NCI-H526 treated with DMSO at 0.1 percent for 48 hours (cell line): ENCODE data around the gene CTDSP2.
"Not testable (repeated sequence)": the region's sequence is repeated elsewhere in the genome, so short reads cannot be mapped to it uniquely, and the experiment has no call there.

Experiments
- DNase-seq: peaks from one replicate; lab custom pipeline; 2025; lab: John Stamatoyannopoulos, UW

CTDSP2 gene

GRCh38 chr12:57852620-57853500 lies 6.3 kb upstream of the CTDSP2 start:
- no peak for DNase-seq

DNA sequence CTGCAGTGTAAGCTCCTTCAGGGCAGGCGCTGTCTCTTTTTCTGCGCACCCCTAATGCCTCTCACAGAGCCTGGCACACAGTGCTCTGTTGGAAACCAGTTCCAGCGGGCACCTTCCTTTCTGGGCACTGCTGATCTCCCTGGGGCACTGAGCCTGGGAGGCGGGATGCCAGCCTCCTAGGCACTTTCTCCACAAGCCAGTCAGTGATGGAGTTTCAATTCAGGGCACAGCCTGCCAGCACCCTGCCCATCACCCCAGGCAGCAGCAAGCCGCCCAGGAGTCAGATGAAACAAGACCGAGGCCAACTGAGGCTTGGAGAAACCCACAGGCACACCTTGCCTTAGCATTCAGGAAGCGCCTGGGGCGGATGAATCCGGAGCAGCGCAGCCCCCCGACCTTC lies 5.7 kb upstream of the CTDSP2 start:
- no peak for DNase-seq

DNA sequence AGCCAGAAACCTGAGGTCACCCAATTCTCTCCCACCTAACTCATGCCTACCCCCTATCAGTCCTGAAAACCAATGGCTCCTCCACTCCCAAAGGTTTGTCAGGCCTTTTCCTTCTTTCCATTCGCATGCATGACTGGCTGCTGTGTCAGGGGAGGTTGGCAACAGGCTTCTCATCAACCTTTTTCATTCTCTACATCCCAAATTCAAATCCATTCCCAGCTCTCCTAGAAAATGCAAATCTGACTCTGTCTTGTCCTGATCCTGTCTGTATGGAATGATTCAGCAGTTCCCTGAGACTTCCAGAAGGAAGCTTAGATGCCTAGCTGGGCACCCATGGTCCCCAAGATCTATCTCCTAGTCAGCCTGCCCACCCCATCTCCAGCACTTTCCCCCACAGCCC lies 5.0 kb upstream of the CTDSP2 start:
- no peak for DNase-seq

DNA sequence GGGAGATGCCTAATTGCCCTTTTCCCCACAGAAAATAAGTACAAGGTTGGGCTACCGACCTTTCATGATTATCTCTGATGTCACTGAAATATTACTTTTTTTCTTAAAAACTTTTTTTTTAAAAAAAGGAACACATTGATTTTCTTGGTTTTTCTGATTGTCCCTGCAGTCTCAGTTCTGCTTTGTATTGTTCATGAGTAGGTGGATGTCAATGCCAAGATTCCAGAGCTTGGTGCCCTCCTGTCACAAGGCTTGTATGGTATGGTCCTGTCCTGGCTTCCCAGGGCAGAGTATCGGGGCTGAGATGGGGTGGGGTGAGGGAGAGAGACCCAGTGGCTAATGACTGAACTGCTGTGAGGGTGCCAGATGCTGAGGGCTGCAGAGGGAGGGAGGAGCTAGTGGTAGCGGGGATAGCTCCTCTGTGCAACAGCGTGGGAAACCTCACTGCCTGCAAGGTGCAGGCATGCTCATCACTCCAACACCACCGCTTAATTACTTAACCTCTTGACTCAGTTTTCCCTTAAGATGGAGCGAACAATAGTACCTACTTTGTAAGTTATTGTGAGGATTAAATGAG lies 4.4 kb upstream of the CTDSP2 start:
- DNase-seq, result no peak

- DNase-seq, result not testable (repeated sequence)
These were observed 2.9 kb upstream of the CTDSP2 start for GRCh38 chr12:57849447-57849846.

GRCh38 chr12:57849035-57849434 lies 2.5 kb upstream of the CTDSP2 start:
- no peak for DNase-seq

- no peak for DNase-seq
These were observed 1.7 kb upstream of the CTDSP2 start for GRCh38 chr12:57848208-57848607.

GRCh38 chr12:57846285-57846576 lies 298 bp downstream of the CTDSP2 start:
- DNase-seq, result no peak

DNA sequence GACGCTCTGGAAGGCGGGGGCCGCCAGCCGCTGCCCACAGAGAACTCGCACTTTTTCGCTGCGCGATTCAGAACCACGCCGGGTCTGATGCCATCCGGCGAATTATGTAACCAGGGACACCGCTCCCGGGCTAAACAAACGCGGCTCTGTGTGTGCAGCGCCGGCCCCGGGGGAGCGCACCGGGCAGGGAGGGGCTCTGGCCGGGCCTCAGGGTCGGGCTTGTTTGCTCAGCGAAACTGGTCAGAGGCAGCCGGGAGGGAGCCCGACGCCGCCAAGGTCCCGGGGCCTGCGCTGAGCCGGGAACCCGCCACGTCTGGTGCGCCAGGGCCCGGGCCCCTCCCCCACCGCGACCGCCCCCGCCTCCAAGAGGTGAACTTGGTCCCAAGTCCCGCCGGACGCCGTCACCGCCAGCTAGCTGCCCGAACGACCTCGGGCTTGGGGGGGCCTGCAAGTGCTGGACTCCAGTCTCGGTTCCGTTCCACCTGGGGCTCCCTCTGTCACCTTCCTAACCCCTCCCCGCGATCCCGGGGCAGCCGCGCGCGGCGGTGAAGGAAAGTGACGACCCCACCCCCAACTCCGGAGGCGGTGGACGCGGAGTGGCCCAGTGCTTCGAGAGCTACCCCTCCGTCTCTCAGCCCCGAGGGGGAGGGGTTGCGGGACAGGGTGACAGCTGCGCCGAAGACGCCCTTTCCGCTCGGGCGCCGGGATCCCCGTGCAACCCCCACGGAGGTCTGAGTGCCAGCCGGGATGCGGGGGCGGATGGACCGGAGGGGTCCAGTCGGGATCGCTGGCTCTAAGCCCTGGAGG lies 848 bp downstream of the CTDSP2 start:
- peak; percentile 43 for DNase-seq

DNA sequence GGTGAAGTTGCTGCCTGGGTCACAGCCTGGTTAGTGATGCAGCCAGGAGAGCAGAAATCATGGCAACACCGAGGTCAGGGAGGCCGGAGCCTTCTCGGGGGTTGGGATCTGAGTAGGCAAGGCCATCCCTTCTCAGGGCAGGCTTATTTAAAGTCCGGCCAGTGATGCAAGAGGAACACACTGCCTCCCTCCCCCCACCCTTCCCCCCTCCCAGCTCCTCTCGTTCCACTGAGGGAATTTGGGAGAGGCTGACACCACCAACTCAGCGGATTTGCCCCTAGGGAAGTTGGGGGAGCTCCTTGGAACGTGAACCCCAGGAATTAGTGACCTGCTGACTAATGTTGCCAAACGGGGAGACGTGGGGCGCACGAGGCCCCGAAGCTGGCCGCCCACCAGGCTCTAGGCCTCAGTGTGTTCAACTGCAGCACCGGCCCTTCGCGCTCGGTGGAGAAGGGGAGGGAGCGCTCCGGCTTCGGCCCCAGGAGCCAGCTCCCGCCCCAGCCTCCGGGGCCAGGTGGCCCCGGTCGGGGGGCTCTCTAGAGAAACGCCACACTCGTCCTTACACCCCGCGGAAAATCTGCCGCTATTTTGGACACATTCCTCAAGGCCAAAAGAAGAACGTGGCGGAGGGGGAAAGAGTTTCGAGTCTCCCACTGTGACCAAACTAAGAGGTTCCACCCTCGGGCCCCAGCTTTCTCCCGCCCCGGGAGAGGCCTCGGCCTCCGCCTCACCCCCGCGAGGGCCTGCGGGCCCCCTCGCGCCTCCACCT lies 1.6 kb downstream of the CTDSP2 start:
- no peak for DNase-seq

DNA sequence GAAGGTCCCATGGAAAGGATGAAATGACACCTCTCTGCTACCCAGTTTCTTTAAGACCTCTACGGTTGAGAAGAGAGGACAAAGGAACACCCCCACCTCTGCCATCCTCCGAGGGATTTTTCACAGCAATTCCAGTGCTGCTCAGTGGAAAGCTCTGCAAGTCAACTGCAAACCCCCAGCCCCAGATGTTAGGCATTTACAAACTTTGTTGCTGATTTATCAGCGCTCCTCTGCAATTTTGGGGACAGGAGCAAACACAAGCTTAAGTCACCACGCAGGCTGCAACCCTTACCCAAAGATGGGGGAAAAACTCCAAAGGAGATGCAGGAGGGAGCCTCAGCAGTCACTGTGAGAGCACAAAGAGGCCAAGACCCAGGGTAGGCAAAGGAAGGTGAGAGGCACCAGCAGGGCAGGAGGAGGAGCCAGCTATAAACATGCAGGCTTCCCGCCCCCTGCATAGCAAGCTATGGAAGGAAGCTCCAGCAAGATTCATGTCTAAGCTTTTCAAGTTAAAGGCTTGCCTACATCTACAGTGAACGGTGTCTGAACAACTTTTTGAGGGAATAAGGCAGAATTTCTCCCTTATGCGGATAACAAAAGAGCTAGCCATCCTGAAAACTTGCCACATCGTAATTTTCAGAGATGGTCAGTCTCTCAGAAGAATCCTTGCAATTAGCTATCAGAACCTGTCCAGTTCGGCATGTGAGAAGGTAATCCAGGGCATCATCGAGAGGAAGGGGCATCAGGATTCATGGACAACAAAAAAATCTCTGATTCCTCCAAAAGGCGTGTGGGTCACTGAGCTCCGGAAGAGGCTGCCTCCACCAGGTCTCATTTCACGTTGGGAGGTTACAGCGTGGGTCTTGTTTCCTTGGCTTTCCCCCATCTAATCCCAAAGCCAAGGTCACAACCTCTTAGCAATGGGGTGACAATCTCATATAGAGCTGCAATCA lies 3.9 kb downstream of the CTDSP2 start:
- no peak for DNase-seq

DNA sequence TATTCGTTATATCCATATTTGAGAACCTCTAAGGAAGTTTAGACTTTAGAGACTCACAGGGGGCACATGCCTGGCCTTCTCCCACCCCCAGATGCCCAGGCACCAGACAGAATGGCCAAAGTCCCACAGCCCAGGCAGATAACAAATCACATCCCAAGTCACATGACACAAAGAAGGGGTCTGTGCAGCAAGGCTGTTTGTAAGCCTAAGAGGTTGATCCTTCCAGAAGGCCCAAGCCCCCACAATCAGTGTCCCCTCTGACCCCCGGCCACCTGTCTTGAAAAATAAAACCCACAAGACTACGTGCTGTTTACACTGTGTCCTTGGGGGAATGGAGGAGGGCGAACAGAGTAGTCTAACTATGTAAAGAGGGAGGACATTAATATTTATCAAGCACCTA lies 5.1 kb downstream of the CTDSP2 start:
- no peak for DNase-seq

GRCh38 chr12:57840726-57841125 lies 5.8 kb downstream of the CTDSP2 start:
- no peak for DNase-seq

DNA sequence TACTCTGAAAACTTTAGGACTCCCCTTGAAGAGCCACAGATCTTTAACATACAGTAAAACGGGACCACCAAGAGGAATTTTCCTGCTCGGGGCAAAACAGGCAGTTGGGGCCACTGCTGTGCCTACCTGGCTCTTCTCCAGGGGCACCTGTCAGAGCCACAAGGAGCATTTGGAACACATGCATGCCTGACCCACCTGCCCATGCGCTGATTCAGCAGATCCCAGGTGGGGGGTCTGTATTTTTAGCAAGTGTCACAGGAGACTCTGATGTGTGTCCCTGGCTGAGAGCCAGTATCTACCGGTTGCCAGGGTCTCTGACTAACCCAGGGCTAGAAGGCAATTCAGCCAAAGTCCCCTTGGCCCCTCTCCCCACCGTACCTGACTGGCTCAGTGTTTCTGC lies 6.5 kb downstream of the CTDSP2 start:
- DNase-seq, result no peak

DNA sequence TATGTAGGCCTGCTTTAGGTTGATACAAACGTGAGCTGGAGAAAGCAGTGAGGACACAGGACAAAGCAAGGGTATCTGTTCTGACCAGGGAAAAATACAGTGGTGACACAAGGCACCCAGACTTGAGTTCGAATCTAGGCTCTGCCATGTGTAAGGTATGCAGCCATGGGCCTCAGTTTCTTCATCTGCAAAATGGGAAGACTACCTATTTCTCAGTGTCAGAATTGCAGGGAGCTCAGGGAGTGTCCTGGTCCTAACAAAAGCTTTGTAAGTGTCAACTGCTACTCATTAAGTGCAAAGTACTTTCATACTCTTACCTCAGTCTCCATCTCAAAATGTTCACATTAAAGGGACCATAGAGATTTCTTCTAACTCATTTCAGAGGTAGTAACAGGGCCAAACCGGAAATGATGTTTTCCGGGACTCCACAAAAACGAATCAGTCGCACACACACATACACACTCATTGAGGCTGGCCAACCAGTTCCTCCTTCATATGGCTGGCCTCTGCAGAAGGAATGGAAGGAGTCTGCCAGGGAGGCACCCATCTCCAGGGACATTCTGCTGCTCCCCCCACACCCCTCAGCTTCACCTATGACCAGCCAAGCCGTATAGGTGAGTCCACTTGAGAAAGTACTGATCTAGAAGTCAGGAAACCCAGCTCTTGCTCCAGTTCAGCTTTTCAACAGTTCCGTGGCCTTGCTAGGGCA lies 7.8 kb downstream of the CTDSP2 start:
- no peak for DNase-seq

GRCh38 chr12:57837864-57838562 lies 8.5 kb downstream of the CTDSP2 start:
- DNase-seq, result no peak

- DNase-seq, result no peak
These were observed 9.8 kb downstream of the CTDSP2 start for GRCh38 chr12:57836442-57837375.

DNA sequence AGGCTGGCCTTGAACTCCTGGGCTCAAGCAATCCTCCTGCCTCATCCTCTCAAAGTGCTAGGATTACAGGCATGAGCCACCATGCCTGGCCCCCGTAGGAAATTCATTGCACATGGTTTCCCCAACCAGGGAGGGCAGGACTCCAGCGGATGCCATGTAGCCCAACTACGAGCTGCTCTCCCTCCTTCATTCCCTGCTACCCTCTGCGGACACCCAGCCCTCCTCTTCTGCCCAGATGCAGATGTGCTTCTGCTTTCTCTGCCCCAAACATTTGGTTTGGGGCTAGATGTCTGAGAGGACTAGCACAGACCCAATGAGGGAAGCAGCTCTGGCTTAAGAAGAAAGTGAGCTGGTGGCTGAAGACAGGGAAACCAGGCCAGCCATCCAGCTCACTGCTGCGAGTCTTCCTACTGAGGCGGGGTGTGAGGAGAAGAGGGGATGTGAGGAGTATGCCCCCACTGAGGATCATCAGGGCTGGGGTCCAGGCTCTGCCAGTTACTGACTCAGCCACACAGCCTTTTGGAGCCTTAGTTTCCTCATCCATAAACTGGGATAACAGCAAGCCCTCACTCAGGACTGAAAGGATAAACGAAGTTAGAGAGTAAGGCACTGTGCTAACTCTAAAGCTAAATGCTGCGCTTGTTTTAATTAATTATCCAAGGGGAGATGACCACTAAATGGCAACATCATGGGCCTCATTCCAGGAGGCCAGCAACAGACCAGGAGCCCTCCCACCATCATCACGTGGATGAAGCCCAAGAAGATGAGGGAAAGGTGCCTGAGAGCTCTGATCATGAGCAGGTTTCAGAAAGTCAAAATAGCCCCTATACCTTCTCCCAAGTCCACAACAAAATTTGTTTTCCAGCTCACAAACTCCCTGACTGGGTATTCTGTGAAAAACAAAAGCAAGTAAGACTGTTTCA lies 10.9 kb downstream of the CTDSP2 start:
- DNase-seq, result no peak
